GM21381 (cell line): ENCODE measurements around the gene KRTAP5-8.
"Not testable (repeated sequence)": the region's sequence is repeated elsewhere in the genome, so short reads cannot be mapped to it uniquely, and the experiment has no call there.

Experiments
- ATAC-seq: cut with Tn5 transposase; IDR thresholded peaks from one replicate; pipeline ENCODE4 v1.9.1; 2021; ENCODE audit warnings: mild to moderate bottlenecking, moderate library complexity; ENCODE audit not compliant: unreplicated experiment

KRTAP5-8 gene

DNA sequence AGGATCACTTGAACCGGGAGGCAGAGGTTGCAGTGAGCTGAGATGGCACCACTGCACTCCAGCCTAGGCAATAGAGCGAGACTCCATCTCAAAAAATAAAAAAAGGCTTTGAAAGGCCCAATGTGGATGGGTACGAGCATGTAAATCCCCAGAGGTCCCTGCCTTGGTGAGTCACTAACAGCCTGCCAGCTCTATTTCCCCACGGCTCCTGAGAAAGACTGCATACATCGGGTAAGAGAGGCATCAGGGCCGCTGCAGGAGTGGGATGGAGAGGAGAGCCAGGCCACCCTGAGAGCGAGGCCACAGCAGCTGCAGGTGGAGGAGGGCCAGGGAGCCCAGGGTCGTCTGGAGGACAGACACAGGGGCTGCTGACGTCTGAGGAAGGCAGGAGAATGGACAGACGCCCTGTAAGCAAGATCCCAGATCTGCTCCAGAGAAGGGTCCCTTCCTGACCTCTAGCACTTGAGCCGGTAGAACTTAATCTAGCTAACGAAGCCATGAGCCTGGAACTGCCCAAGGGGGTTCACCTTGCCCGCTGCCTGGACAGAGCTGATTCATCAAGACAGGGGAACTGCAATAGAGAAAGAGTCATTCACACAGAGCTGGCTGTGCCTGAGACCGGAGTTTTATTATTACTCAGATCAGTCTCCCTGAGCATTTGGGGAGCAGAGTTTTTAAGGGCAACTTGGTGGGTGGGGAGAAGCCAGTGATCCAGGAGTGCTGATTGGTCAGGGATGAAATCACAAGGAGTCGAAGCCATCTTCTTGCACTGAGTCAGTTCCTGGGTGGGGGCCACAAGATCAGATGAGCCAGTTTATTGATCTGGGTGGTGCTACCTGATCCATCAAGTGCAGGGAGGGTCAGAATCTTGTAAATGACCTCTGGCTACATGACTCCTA, 5.3 kb downstream of the KRTAP5-8 start:
- no peak for ATAC-seq

GRCh38 chr11:71543866-71544265, 6.0 kb downstream of the KRTAP5-8 start:
- no peak for ATAC-seq

- ATAC-seq, result no peak
Measured at GRCh38 chr11:71544525-71545214, 6.8 kb downstream of the KRTAP5-8 start.

DNA sequence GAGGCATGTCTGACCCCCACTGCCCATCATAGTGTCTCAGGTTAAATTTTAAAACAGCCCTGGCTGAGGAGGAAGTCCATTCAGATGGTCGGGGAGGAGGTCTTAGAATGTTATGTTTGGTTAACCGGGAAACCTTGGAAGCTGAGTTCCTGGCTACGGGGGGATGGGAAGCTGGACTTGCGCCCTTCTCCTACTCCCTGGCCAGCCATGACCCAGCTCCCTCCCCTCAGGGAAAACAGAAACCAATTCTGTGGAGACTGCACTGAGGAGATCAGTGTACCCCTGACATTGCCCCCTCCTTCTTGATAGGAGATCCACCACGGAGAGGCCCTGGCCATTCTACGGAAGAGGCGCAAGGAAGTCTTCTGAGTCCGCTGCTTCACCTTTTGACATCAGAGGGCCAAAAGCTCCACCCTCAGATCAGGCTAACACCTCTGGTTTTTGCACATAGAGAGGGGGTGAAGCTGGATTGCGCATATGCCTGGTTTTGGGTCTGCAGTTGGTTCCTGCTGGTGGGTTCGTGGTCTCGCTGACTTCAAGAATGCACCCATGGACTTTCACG, 7.7 kb downstream of the KRTAP5-8 start:
- ATAC-seq, result no peak

DNA sequence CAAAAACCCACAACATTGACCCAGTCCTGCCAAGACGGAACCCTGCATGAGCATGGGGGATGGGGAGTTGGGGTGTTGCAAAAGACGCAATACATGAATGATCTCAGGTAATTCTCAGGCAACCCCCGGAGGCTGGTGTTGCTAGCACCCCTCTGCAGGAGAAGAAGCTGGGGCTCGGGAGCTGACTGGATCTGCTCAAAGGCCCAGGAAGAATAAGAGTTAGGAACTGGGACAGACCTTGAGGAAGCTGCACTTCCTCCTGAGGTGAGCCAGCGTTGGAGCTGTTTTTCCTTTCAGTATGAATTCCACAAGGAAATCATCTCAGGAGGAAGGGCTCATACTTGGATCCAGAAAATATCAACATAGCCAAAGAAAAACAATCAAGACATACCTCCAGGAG, 10.3 kb downstream of the KRTAP5-8 start, which contains the start of gene KRTAP5-9:
TSS of gene KRTAP5-9 (plus strand) at position 301 of the 400 bp plus-strand sequence. CDS start 238 bp downstream, outside the sequence.
- no peak for ATAC-seq

DNA sequence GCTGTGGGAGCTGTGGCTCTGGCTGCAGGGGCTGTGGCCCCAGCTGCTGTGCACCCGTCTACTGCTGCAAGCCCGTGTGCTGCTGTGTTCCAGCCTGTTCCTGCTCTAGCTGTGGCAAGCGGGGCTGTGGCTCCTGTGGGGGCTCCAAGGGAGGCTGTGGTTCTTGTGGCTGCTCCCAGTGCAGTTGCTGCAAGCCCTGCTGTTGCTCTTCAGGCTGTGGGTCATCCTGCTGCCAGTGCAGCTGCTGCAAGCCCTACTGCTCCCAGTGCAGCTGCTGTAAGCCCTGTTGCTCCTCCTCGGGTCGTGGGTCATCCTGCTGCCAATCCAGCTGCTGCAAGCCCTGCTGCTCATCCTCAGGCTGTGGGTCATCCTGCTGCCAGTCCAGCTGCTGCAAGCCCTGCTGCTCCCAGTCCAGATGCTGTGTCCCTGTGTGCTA, 10.9 kb downstream of the KRTAP5-8 start:
- ATAC-seq, result no peak

DNA sequence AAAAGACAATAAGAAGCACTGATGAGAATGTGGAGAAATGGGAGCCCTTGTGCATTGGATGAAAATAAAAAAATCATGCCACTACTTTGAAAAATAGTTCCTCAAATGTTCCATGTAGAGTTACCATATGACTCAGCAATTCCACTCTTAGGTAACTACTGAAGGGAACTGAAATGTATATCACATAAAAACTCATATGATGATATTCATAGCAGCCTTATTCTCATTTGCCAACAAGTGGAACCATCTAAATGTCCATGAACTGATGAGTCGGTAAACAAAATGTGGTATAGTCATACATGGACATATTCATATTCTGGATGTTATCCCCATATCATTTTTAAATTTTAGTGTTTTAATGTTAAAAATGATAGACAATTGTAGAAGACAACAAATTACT, 13.9 kb downstream of the KRTAP5-8 start:
- ATAC-seq, result no peak

- ATAC-seq, result no peak
Measured at GRCh38 chr11:71554996-71555395, 17.2 kb downstream of the KRTAP5-8 start.

- ATAC-seq, result no peak
Measured at GRCh38 chr11:71555508-71555907, 17.7 kb downstream of the KRTAP5-8 start.

GRCh38 chr11:71556018-71556417, 18.2 kb downstream of the KRTAP5-8 start:
- no peak for ATAC-seq

DNA sequence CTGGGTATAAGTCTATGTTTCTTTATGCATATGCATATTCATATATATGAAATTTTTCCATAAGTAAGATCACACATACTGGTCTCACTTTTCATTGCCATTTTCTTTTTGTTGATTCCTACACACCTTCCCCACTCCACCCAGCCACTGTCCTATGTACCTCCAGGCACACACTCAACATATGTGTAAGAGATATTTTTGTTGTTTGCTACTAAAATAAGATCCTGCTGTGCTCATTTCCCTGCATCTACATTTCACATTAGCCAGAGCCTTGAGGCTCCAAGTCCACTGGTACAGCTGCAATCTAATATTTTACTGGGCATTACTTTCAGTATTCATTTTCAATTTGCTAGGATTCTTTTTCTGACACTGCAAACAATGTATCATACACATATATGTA, 19.4 kb downstream of the KRTAP5-8 start:
- no peak for ATAC-seq

DNA sequence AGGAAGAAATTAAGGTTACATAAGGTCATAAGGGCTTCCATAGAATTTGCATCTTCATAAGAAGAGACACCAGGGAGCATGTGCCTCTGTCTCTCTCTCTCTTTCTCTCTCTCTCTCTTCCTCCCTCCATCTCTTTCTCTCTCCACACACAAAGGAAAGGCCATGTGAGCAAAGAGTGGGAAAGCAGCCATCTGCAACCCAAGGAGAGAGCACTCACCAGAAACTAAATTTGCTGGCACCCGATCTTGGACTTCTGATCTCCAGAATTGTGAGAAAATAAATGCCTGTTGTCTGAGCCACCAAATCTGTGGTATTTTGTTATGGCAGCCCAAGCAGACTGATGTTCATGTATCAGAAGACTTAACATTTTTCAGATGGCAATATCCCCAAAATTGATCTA, 21.2 kb downstream of the KRTAP5-8 start:
- no peak for ATAC-seq

- ATAC-seq, result no peak
Measured at GRCh38 chr11:71562120-71562519, 24.3 kb downstream of the KRTAP5-8 start.

- ATAC-seq, result no peak
Measured at GRCh38 chr11:71563406-71563805, 25.6 kb downstream of the KRTAP5-8 start.

DNA sequence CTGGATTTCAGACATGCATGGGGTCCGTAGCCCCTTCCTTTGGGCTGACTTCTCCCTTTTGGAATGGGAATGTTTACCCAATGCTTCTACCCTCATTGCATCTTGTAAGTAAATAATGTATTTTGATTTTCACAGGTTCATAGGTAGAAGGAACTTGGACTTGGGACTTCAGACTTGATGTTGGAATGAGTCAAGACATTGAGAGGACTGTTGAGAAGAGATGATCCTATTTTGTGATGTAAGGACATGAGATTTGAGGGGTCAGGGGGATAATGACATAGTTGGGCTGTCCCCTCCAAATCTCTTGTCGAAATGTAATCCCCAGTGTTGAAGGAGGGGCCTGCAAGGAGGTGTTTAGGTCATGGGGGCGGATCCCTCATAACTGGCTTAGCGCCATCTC, 26.6 kb downstream of the KRTAP5-8 start:
- ATAC-seq, result no peak

DNA sequence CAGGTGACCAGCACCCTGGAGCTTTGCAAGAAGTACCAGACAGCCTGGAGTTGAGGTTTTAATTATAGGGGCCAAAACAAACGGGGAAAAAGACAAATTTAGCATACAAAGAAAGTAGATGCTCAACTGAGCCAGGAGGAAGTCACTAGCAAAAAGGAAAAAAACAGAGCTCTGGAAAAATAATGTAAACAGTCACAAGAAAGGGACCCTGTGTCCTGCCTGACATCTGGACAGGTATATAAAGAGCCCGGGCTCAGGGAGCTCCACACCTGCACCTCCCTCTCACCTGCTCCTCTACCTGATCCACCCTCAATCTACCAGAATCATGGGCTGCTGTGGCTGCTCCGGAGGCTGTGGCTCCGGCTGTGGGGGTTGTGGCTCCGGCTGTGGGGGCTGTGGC, 27.4 kb downstream of the KRTAP5-8 start, which contains the start of gene KRTAP5-10:
TSS of gene KRTAP5-10 (plus strand) at position 301 of the 400 bp plus-strand sequence. CDS start at position 326, 25 bp downstream.
- ATAC-seq, result no peak

- ATAC-seq, result no peak
Measured at GRCh38 chr11:71566081-71566620, 28.3 kb downstream of the KRTAP5-8 start.

GRCh38 chr11:71566626-71567599, 29.1 kb downstream of the KRTAP5-8 start:
- ATAC-seq, result not testable (repeated sequence)

DNA sequence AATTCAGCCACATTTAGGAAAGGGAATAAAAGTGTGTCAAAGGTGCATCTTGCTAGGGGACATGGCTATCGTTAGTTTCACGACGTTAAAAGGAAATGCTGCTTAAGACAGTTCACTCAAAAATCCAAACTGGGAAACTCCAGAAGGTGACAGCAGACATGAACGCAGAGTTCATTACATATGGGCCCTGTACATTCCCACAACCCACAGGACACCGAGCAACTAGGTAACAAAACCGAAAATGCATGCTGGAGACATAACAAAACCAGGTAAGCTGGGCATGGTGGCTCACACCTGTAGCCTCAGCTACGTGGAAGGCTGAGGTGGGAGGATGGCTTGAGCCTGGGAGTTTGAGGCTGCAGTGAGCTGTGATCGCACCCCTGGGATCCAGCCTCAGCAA, 29.8 kb downstream of the KRTAP5-8 start:
- not testable (repeated sequence) for ATAC-seq
